HepG2 (cell line): ENCODE results near the gene LYSMD1. TPM values are rescaled to one million over a fixed set of nuclear protein-coding genes. Genes with fewer than 3 reads are reported as not detected.
A peak's percentile ranks its signal among the peaks of the same experiment; 100 is the strongest.

Experiments used
- ATAC-seq: fragments of 200-7000 bp; cut with Tn5 transposase; 3 replicates; pipeline ENCODE4 v1.9.1; 2020; ENCODE audit warnings: mild to moderate bottlenecking, moderate library complexity
- Bru-seq: library from RNA; stranded (reverse); fragments of 400-500 nt; gene quantifications from one replicate; lab custom pipeline; 2021; lab: Mats Ljungman, UMichigan
- BruChase-seq, 2 experiments: library from RNA; stranded (reverse); fragments of 400-500 nt; gene quantifications; one replicate each; lab custom pipeline; 2021; lab: Mats Ljungman, UMichigan
- BruUV-seq: library from RNA; stranded (reverse); fragments of 400-500 nt; replicated peaks from 2 replicates; lab custom pipeline; 2021; lab: Mats Ljungman, UMichigan
- CTCF ChIA-PET: fragments of 300-600 bp; formaldehyde crosslinking; extraction: SDS; loops from one replicate; lab custom pipeline; 2021; ENCODE audit warnings: low total read pairs, inconsistent platforms, low intra/inter-chr PET ratio; lab: Yijun Ruan, JAX
- POLR2A ChIA-PET: fragments of 350-600 bp; sonication (Branson Sonifier 250); formaldehyde crosslinking; loops from one replicate; lab custom pipeline; 2020; ENCODE audit warnings: antibody characterized with exemption, inconsistent platforms; lab: Yijun Ruan, JAX
- DNase-seq: peaks from one replicate; pipeline ENCODE4 v3.0.0-alpha.2; 2015; ENCODE audit warnings: low spot score
- FAIRE-seq: peaks from 3 replicates; lab custom pipeline; 2011; peaks lifted over from hg19 to GRCh38; lab: Jason Lieb, UNC
- H2AFZ ChIP-seq: one replicate; pipeline ENCODE4 v1.6.1; 2011; ENCODE audit warnings: low read length, inconsistent platforms
- H3K27ac ChIP-seq: fragments of 300-600 bp; 3 replicates; pipeline ENCODE4 v1.8.0; 2011; ENCODE audit warnings: mixed run types, mild to moderate bottlenecking, mixed read lengths, low read length, inconsistent platforms; ENCODE audit not compliant: insufficient read depth; ENCODE audit errors: extremely low read length
- H3K27me3 ChIP-seq, 2 experiments: fragments of 200-600 bp in 1 of 2; 2 replicates in 1 of 2; 3 replicates in 1 of 2; pipeline versions ENCODE4 v1.6.0 to v1.8.0; 2011; ENCODE audit warnings: low read length in 2 of 2, mild to moderate bottlenecking in 2 of 2, moderate library complexity in 2 of 2, inconsistent platforms in 1 of 2; ENCODE audit not compliant: insufficient read depth in 2 of 2, control insufficient read depth in 1 of 2
- H3K36me3 ChIP-seq, 2 experiments: fragments of 200-600 bp in 1 of 2; replicated peaks in 1 of 2; 2 replicates in 1 of 2; 3 replicates in 1 of 2; pipeline versions ENCODE4 v1.5.1 to v1.8.0; 2011; ENCODE audit warnings: low read length in 2 of 2, inconsistent platforms in 1 of 2; ENCODE audit not compliant: insufficient read depth in 2 of 2, control insufficient read depth in 1 of 2
- H3K4me1 ChIP-seq: 2 replicates; pipeline ENCODE4 v1.5.1; 2012; ENCODE audit warnings: low read length, inconsistent platforms; ENCODE audit not compliant: insufficient read depth
- H3K4me2 ChIP-seq: 2 replicates; pipeline ENCODE4 v1.6.0; 2011; ENCODE audit warnings: low read depth, low read length, inconsistent platforms
- H3K4me3 ChIP-seq, 3 experiments: fragments of 200-600 bp in 1 of 3; sonication (generic), shearing (Covaris generic) in 1 of 3; replicated peaks in 1 of 3; 2 replicates each; pipeline ENCODE4 v1.5.1; 2011 to 2016; ENCODE audit warnings: low read length in 3 of 3, inconsistent platforms in 2 of 3, low read depth in 2 of 3, mild to moderate bottlenecking in 2 of 3, control low read depth in 1 of 3, mixed read lengths in 1 of 3; ENCODE audit not compliant: insufficient read depth in 1 of 3
- H3K79me2 ChIP-seq: one replicate; pipeline ENCODE4 v1.6.1; 2011; ENCODE audit warnings: low read length, inconsistent platforms; ENCODE audit not compliant: insufficient read depth
- H3K9ac ChIP-seq: 2 replicates; pipeline ENCODE4 v1.6.0; 2011; ENCODE audit warnings: mild to moderate bottlenecking, low read depth, low read length, inconsistent platforms; ENCODE audit not compliant: insufficient read depth
- H3K9me3 ChIP-seq: 2 replicates; pipeline ENCODE4 v1.5.1; 2012; ENCODE audit warnings: mild to moderate bottlenecking, low read length
- H4K20me1 ChIP-seq: 2 replicates; pipeline ENCODE4 v1.6.0; 2011; ENCODE audit warnings: inconsistent platforms, mild to moderate bottlenecking, low read length, moderate library complexity; ENCODE audit not compliant: insufficient read depth
- DNMT1 ChIP-seq: sonication (generic); formaldehyde crosslinking; IDR thresholded peaks from 2 replicates; pipeline ENCODE4 v1.5.1; 2020; ENCODE audit warnings: mild to moderate bottlenecking, missing genetic modification reagents
- EEA1 ChIP-seq: sonication (generic); formaldehyde crosslinking; IDR thresholded peaks from 2 replicates; pipeline ENCODE4 v1.5.1; 2020; ENCODE audit warnings: mild to moderate bottlenecking, missing genetic modification reagents, borderline replicate concordance
- GMEB2 ChIP-seq: IDR thresholded peaks from 2 replicates; pipeline ENCODE4 v1.6.1; 2016; ENCODE audit warnings: missing biosample characterization, missing genetic modification reagents, low read depth
- MAFK ChIP-seq, 2 experiments: IDR thresholded peaks in 1 of 2; conservative IDR thresholded peaks in 1 of 2; 2 replicates each; pipeline ENCODE4 v1.6.1; 2011; ENCODE audit warnings: improper control_type of control experiment in 2 of 2, low read length in 2 of 2
- POLR2A ChIP-seq, 2 experiments: IDR thresholded peaks; 2 replicates each; pipeline ENCODE4 v1.6.1; 2011; ENCODE audit warnings: low read depth in 2 of 2, low read length in 2 of 2, mild to moderate bottlenecking in 1 of 2, moderate library complexity in 1 of 2; ENCODE audit not compliant: insufficient read depth in 1 of 2
- SOX5 ChIP-seq: IDR thresholded peaks from 2 replicates; pipeline ENCODE4 v1.6.1; 2016; ENCODE audit warnings: borderline replicate concordance
- TAF1 ChIP-seq: sonication (generic); formaldehyde crosslinking; IDR thresholded peaks from 2 replicates; pipeline ENCODE4 v1.4.0; 2020; ENCODE audit warnings: missing genetic modification reagents
- TMF1 ChIP-seq: sonication (generic); formaldehyde crosslinking; IDR thresholded peaks from 2 replicates; pipeline ENCODE4 v1.8.1; 2022; ENCODE audit warnings: low read depth, missing genetic modification reagents
- ZNF205 ChIP-seq: IDR thresholded peaks from 2 replicates; pipeline ENCODE4 v1.6.1; 2018; ENCODE audit warnings: missing biosample characterization, missing genetic modification reagents
- ZNF615 ChIP-seq: sonication (generic); formaldehyde crosslinking; IDR thresholded peaks from 2 replicates; pipeline ENCODE4 v1.5.0; 2020; ENCODE audit warnings: mild to moderate bottlenecking, missing genetic modification reagents, borderline replicate concordance
- WGBS: methylation state at CpG from one replicate; pipeline ENCODE4 v1.1.6; 2017; ENCODE audit warnings: low lambda C conversion rate; 5-methylcytosine and 5-hydroxymethylcytosine counted together
- in situ Hi-C: cut with HindIII; loops from 2 replicates; pipeline ENCODE4 v1.10.0; 2017; ENCODE audit warnings: low pct_unique_long_range_greater_than_20kb; ENCODE audit not compliant: extremely low pct_ligation_motif_present
- intact Hi-C: fragments of 100-400 bp; cut with micrococcal nuclease; formaldehyde crosslinking; loops from one replicate; pipeline ENCODE4 v1.10.0; 2022; ENCODE audit not compliant: unreplicated experiment
- long read RNA-seq, 2 experiments: library from RNA in 1 of 2; library from polyadenylated mRNA in 1 of 2; stranded (forward) in 1 of 2; unstranded in 1 of 2; transcript quantifications; one replicate each; pipeline ENCODE4 v2.0.0, GENCODE V29; 2019 to 2022
- polyA minus RNA-seq, 3 experiments: library from RNA; depleted of rRNA, polyadenylated mRNA; stranded (reverse); fragments of >200 nt; gene quantifications; 2 replicates each; pipeline ENCODE4 v1.2.3, GENCODE V29; 2011; ENCODE audit warnings: low replicate concordance in 1 of 3
- polyA plus RNA-seq, 8 experiments: library from polyadenylated mRNA; depleted of rRNA in 3 of 8; stranded (reverse) in 7 of 8; unstranded in 1 of 8; fragments of >200 nt; fragmentation: Illumina TruSeq in 4 of 8; extraction: Trizol in 4 of 8; gene quantifications; 2 replicates each; pipeline versions ENCODE4 v1.2.1 to v1.2.3, GENCODE V29; 2011 to 2016; ENCODE audit warnings: low read depth in 4 of 8, missing spikeins in 1 of 8, mixed read lengths in 1 of 8; ENCODE audit not compliant: insufficient read depth in 1 of 8
- total RNA-seq, 5 experiments: library from RNA; depleted of rRNA; stranded (reverse); fragments of >200 nt; fragmentation: Illumina TruSeq; extraction: Trizol; gene quantifications; 2 replicates each; pipeline ENCODE4 v1.2.3, GENCODE V29; 2016; ENCODE audit warnings: low read depth in 1 of 5

Gene LYSMD1
- 3.8 TPM in 2 replicates for total RNA-seq (2016; rRNA removed; fragmentation: Illumina TruSeq; extraction: Trizol)
- total RNA-seq (2016; cell fraction: cytosol; rRNA removed; fragmentation: Illumina TruSeq; extraction: Trizol; ENCODE audit: low read depth): 0.97 and 1.5 TPM in 2 replicates
- 4.2 and 4.6 TPM in 2 replicates for total RNA-seq (2016; cell fraction: insoluble cytoplasmic fraction; rRNA removed; fragmentation: Illumina TruSeq; extraction: Trizol)
- total RNA-seq (2016; cell fraction: membrane; rRNA removed; fragmentation: Illumina TruSeq; extraction: Trizol): 2.6 and 2.8 TPM in 2 replicates
- total RNA-seq (2016; cell fraction: nucleus; rRNA removed; fragmentation: Illumina TruSeq; extraction: Trizol): 1.9 and 3.5 TPM in 2 replicates
- polyA plus RNA-seq (2011; rRNA removed): 4.6 and 4.8 TPM in 2 replicates
- 4.2 and 4.4 TPM in 2 replicates for polyA plus RNA-seq (2011; cell fraction: cytosol; rRNA removed)
- polyA plus RNA-seq (2011; cell fraction: nucleus; rRNA removed): 4.2 and 5.0 TPM in 2 replicates
- polyA plus RNA-seq (2012): 4.3 and 6.0 TPM in 2 replicates
- polyA plus RNA-seq (2016; cell fraction: cytosol; fragmentation: Illumina TruSeq; extraction: Trizol; ENCODE audit: low read depth): 0.29 and 0.60 TPM in 2 replicates
- 4.1 and 6.6 TPM in 2 replicates for polyA plus RNA-seq (2016; cell fraction: insoluble cytoplasmic fraction; fragmentation: Illumina TruSeq; extraction: Trizol; ENCODE audit: low read depth)
- polyA plus RNA-seq (2016; cell fraction: membrane; fragmentation: Illumina TruSeq; extraction: Trizol; ENCODE audit: low read depth): 1.2 and 1.4 TPM in 2 replicates
- 3.3 and 4.5 TPM in 2 replicates for polyA plus RNA-seq (2016; cell fraction: nucleus; fragmentation: Illumina TruSeq; extraction: Trizol; ENCODE audit: insufficient read depth, low read depth)
- 6.4 and 8.2 TPM in 2 replicates for polyA minus RNA-seq (2011; rRNA and poly(A)+ RNA removed; ENCODE audit: low replicate concordance)
- polyA minus RNA-seq (2011; cell fraction: cytosol; rRNA and poly(A)+ RNA removed): 4.5 and 7.3 TPM in 2 replicates
- polyA minus RNA-seq (2011; cell fraction: nucleus; rRNA and poly(A)+ RNA removed): 8.2 and 9.5 TPM in 2 replicates
- Bru-seq, nascent RNA: percentile 57 among the genes with signal in this experiment
- BruChase-seq, experiment 1, labeled RNA remaining after a 6-hour chase: percentile 59 among the genes with signal in this experiment
- percentile 64 among the genes with signal in this experiment for BruChase-seq, experiment 2, labeled RNA remaining after a 2-hour chase
- long read RNA-seq, experiment 1, partial matches to known transcripts: 0 of 5 reads
- long read RNA-seq, experiment 1, other reads (novel, unspliced or antisense): 4 of 5 reads
- long read RNA-seq, experiment 2, partial matches to known transcripts: 1 of 7 reads
- long read RNA-seq, experiment 2, other reads (novel, unspliced or antisense): 6 of 7 reads

- TSS peak; percentile 88 for BruUV-seq
- peak; percentile 76 for TF ChIP-seq GMEB2 (CRISPR knock-in tag)
- TF ChIP-seq SOX5 (CRISPR knock-in tag): peak; percentile 68
- 0 out of 2 replicates have a peak, but pooled peaks have one; percentile 30 for TF ChIP-seq ZNF615 (CRISPR knock-in tag)
- TF ChIP-seq TAF1 (CRISPR knock-in tag): peak; percentile 60; the same call in 1 of the 2 replicates
- TF ChIP-seq MAFK (conservative IDR thresholded peaks at IDR 0.05 in 1 of 2, IDR thresholded peaks at IDR 0.05 in 1 of 2; ENCODE audit: low read length in 2 of 2): no peak
- peak; percentile 74; the same call in 1 of the 2 replicates for TF ChIP-seq EEA1
- TF ChIP-seq TMF1 (CRISPR knock-in tag): no peak
- TF ChIP-seq DNMT1 (CRISPR knock-in tag): peak; percentile 82; the same call in 1 of the 2 replicates
- peak; percentile 63 to 73 for TF ChIP-seq POLR2A (IDR thresholded peaks at IDR 0.05; ENCODE audit: insufficient read depth in 1 of 2, low read depth in 2 of 2, low read length in 2 of 2)
- peak; percentile 77; the same call in 1 of the 2 replicates for TF ChIP-seq ZNF205
These were observed at the start of gene LYSMD1, which contains the start of gene SCNM1 for GRCh38 chr1:151165738-151166504. TSS of gene LYSMD1 (minus strand) at chr1:151165902. CDS start at chr1:151165258, 644 bp downstream. TSS of gene SCNM1 (plus strand) at chr1:151166144. CDS start at chr1:151166153, 9 bp downstream.

More at GRCh38 chr1:151165738-151166504, at the start of gene LYSMD1, which contains the start of gene SCNM1:
- H3K9me3 ChIP-seq: no peaks in the 10 kb centered on the region
- intact Hi-C loops: no loop called here
- in situ Hi-C loops: no loop called here
- H3K4me1 ChIP-seq: peaks cover 25% of the 10 kb centered on the region
- peak within 1 kb of the TSS; percentile 91 for H3K4me2 ChIP-seq
- no peaks in the 10 kb centered on the region for H4K20me1 ChIP-seq
- ATAC-seq (peak; percentile 94), DNase-seq (peak; percentile 97), FAIRE-seq (peak; percentile 99)
- 2% methylated on average over 37 of the region's 38 CpGs for WGBS
- peaks cover 17% of the 10 kb centered on the region for H3K79me2 ChIP-seq
- ChIA-PET POLR2A (interaction anchor here (1.0 to 2.8 kb wide), 7 partner anchors 13 to 206 kb away, joined by 4 to 25 read pairs (median 4); partner anchors contain the start of gene VPS72), CTCF (no interaction called here)
- peak within 1 kb of the TSS; percentile 93 for H3K9ac ChIP-seq
- peak within 1 kb of the TSS; percentile 91 to 94 (median 93) for H3K4me3 ChIP-seq
- H3K36me3 ChIP-seq: peaks cover 9 to 11% of the 10 kb centered on the region in 2 experiments; a peak in 4 of 5 replicates
- peaks cover 0 to 5% of the 10 kb centered on the region in 2 experiments; a peak in 2 of 5 replicates for H3K27me3 ChIP-seq
- H3K27ac ChIP-seq: peak within 1 kb of the TSS; percentile 85
- peak within 1 kb of the TSS; percentile 94 for H2AFZ ChIP-seq
